Chondrocyte (in vitro differentiated cells): ENCODE results near the gene UCP2. TPM values are rescaled to one million over a fixed set of nuclear protein-coding genes. Genes with fewer than 3 reads are reported as not detected.

ENCODE experiments used
- DNase-seq: peaks from one replicate; pipeline ENCODE4 v3.0.0; 2021; ENCODE audit warnings: mixed read lengths, low spot score
- H3K27ac Mint-ChIP-seq: one replicate; pipeline ENCODE4 v1.8.0; 2021; ENCODE audit warnings: mild to moderate bottlenecking, moderate library complexity, mixed read lengths; ENCODE audit not compliant: unreplicated experiment
- H3K27me3 Mint-ChIP-seq: 2 replicates; pipeline ENCODE4 v1.8.0; 2021; ENCODE audit warnings: low read depth, mixed read lengths
- H3K36me3 Mint-ChIP-seq: 2 replicates; pipeline ENCODE4 v1.8.0; 2021; ENCODE audit warnings: low read depth, mixed read lengths
- H3K4me1 Mint-ChIP-seq: 2 replicates; pipeline ENCODE4 v1.8.0; 2021; ENCODE audit warnings: low read depth, mild to moderate bottlenecking, mixed read lengths
- H3K4me3 Mint-ChIP-seq: one replicate; pipeline ENCODE4 v1.8.0; 2021; ENCODE audit warnings: mild to moderate bottlenecking, moderate library complexity, mixed read lengths; ENCODE audit not compliant: unreplicated experiment
- H3K9me3 Mint-ChIP-seq: 2 replicates; pipeline ENCODE4 v1.8.0; 2021; ENCODE audit warnings: low read depth, mixed read lengths
- CTCF ChIP-seq: fragments of 200-600 bp; sonication (generic); IDR thresholded peaks from 2 replicates; pipeline ENCODE4 v1.5.0; 2021; ENCODE audit warnings: antibody characterized with exemption, mild to moderate bottlenecking, moderate library complexity
- total RNA-seq: library from RNA; stranded (reverse); gene quantifications from 3 replicates; pipeline ENCODE4 v1.2.1, GENCODE V29; 2021

Gene UCP2
- total RNA-seq, 1 donor from 2014 or later: 41.0 TPM

GRCh38 chr11:73996161-73996747 is 13.6 kb upstream of the UCP2 start:
- Mint-ChIP-seq H3K9me3 (no peaks in the 10 kb centered on the region), H3K27me3 (no peaks in the 10 kb centered on the region), H3K4me3 (no peak overlapping the region), H3K4me1 (no peaks in the 10 kb centered on the region), H3K27ac (no peak overlapping the region), H3K36me3 (no peaks in the 10 kb centered on the region)
- no peak for TF ChIP-seq CTCF
- no peak for DNase-seq

GRCh38 chr11:73995731-73996130 is 13.1 kb upstream of the UCP2 start:
- Mint-ChIP-seq H3K36me3 (no peaks in the 10 kb centered on the region), H3K27ac (no peak overlapping the region), H3K4me1 (no peaks in the 10 kb centered on the region), H3K9me3 (no peaks in the 10 kb centered on the region), H3K27me3 (no peaks in the 10 kb centered on the region), H3K4me3 (no peak overlapping the region)
- no peak for DNase-seq
- no peak for TF ChIP-seq CTCF

- DNase-seq: no peak
- H3K9me3 Mint-ChIP-seq: no peaks in the 10 kb centered on the region
- H3K4me3 Mint-ChIP-seq: no peak overlapping the region
- H3K36me3 Mint-ChIP-seq: no peaks in the 10 kb centered on the region
- no peak for TF ChIP-seq CTCF
- no peak overlapping the region for H3K27ac Mint-ChIP-seq
- no peaks in the 10 kb centered on the region for H3K27me3 Mint-ChIP-seq
- H3K4me1 Mint-ChIP-seq: no peaks in the 10 kb centered on the region
Measured at GRCh38 chr11:73995247-73995646, 12.6 kb upstream of the UCP2 start.

GRCh38 chr11:73991471-73992006 is 8.9 kb upstream of the UCP2 start:
- no peaks in the 10 kb centered on the region for H3K9me3 Mint-ChIP-seq
- H3K27me3 Mint-ChIP-seq: no peaks in the 10 kb centered on the region
- no peaks in the 10 kb centered on the region for H3K36me3 Mint-ChIP-seq
- H3K4me1 Mint-ChIP-seq: no peaks in the 10 kb centered on the region
- H3K4me3 Mint-ChIP-seq: no peak overlapping the region
- peak; percentile 24 for DNase-seq
- no peak overlapping the region for H3K27ac Mint-ChIP-seq
- TF ChIP-seq CTCF: no peak

GRCh38 chr11:73990730-73991129 is 8.1 kb upstream of the UCP2 start:
- Mint-ChIP-seq H3K27ac (no peak overlapping the region), H3K4me1 (no peaks in the 10 kb centered on the region), H3K9me3 (no peaks in the 10 kb centered on the region), H3K27me3 (no peaks in the 10 kb centered on the region), H3K36me3 (no peaks in the 10 kb centered on the region), H3K4me3 (no peak overlapping the region)
- TF ChIP-seq CTCF: no peak
- no peak for DNase-seq
